ENCODE measurements around the gene TAF13. TPM values are rescaled to one million over a fixed set of nuclear protein-coding genes. Genes with fewer than 3 reads are reported as not detected.

The TAF13 gene
- total and polyA plus RNA-seq, 9 of the 15 experiments (the other 6 are each of a cell fraction or from before 2014, with no cell fraction given), result 14.9 to 77.2 (median 38.7) TPM

DNA sequence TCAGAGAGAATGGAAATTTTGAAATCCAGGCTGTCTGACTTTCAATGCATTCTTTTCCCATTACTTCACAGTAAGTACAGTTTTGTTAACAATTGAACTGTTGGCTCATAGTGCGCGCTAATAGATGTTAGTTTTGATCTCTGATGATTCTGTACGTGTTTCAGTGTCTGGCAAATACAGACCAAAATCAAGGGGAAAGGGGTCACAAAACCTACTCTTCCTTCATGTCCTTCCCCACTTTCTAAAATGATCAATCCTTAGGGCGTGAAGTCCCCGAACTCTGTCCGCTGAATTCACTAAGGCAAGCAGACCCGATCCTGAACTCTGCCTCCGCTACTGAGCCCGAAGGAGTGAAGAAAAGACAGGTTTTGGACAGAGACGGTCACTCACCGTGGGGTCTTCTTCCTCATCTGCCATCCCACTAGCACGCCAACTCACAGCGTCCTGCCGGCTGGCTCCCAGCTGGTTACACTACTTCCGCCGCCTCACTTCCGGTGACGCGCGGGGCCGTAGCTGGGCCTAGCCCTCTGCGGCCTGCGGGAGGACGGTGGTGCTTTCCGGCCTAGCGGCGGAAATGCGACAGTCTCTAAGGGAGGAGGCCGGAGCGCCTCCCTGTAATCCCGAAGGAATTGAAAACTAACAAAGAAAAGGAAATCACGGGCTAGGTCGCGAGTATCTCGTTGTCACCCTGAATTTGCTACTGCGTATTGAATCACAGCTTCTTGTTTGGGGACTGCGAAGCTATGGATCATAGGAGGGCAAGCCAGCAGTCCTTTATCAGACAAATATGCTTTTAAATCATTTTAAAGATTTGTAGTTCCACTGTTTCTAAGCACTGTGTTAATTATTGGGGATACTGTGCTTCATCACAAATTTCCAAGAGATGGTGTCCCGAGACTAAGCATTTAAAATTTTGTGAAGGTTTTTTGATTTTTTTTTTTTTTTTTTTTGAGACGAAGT lies at the start of gene TAF13 (continued):
- TF ChIP-seq, protein P1, sequence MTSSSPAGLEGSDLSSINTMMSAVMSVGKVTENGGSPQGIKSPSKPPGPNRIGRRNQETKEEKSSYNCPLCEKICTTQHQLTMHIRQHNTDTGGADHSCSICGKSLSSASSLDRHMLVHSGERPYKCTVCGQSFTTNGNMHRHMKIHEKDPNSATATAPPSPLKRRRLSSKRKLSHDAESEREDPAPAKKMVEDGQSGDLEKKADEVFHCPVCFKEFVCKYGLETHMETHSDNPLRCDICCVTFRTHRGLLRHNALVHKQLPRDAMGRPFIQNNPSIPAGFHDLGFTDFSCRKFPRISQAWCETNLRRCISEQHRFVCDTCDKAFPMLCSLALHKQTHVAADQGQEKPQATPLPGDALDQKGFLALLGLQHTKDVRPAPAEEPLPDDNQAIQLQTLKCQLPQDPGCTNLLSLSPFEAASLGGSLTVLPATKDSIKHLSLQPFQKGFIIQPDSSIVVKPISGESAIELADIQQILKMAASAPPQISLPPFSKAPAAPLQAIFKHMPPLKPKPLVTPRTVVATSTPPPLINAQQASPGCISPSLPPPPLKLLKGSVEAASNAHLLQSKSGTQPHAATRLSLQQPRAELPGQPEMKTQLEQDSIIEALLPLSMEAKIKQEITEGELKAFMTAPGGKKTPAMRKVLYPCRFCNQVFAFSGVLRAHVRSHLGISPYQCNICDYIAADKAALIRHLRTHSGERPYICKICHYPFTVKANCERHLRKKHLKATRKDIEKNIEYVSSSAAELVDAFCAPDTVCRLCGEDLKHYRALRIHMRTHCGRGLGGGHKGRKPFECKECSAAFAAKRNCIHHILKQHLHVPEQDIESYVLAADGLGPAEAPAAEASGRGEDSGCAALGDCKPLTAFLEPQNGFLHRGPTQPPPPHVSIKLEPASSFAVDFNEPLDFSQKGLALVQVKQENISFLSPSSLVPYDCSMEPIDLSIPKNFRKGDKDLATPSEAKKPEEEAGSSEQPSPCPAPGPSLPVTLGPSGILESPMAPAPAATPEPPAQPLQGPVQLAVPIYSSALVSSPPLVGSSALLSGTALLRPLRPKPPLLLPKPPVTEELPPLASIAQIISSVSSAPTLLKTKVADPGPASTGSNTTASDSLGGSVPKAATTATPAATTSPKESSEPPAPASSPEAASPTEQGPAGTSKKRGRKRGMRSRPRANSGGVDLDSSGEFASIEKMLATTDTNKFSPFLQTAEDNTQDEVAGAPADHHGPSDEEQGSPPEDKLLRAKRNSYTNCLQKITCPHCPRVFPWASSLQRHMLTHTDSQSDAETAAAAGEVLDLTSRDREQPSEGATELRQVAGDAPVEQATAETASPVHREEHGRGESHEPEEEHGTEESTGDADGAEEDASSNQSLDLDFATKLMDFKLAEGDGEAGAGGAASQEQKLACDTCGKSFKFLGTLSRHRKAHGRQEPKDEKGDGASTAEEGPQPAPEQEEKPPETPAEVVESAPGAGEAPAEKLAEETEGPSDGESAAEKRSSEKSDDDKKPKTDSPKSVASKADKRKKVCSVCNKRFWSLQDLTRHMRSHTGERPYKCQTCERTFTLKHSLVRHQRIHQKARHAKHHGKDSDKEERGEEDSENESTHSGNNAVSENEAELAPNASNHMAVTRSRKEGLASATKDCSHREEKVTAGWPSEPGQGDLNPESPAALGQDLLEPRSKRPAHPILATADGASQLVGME (CRISPR knock-in tag; IDR thresholded peaks at IDR 0.05), result no peak
- no peak for TF ChIP-seq BDP1 (IDR thresholded peaks at IDR 0.05; ENCODE audit: insufficient read depth, insufficient read length)
- TF ChIP-seq PTBP1 (IDR thresholded peaks at IDR 0.05; ENCODE audit: low read depth, low read length), result no peak
- no peak for TF ChIP-seq RBM22 (IDR thresholded peaks at IDR 0.05; ENCODE audit: low read depth, low read length, poor library complexity, severe bottlenecking)
- TF ChIP-seq ZNF561 (CRISPR knock-in tag; conservative IDR thresholded peaks at IDR 0.05), result no peak
- TF ChIP-seq CHD2 (IDR thresholded peaks at IDR 0.05; ENCODE audit: low read depth, low read length), result peak; percentile 84
- TF ChIP-seq CHD1 (IDR thresholded peaks at IDR 0.05; ENCODE audit: low read length), result no peak
- TF ChIP-seq SNIP1 (IDR thresholded peaks at IDR 0.05; ENCODE audit: low read depth), result no peak
- TF ChIP-seq, protein P2, sequence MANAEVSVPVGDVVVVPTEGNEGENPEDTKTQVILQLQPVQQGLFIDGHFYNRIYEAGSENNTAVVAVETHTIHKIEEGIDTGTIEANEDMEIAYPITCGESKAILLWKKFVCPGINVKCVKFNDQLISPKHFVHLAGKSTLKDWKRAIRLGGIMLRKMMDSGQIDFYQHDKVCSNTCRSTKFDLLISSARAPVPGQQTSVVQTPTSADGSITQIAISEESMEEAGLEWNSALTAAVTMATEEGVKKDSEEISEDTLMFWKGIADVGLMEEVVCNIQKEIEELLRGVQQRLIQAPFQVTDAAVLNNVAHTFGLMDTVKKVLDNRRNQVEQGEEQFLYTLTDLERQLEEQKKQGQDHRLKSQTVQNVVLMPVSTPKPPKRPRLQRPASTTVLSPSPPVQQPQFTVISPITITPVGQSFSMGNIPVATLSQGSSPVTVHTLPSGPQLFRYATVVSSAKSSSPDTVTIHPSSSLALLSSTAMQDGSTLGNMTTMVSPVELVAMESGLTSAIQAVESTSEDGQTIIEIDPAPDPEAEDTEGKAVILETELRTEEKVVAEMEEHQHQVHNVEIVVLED (CRISPR knock-in tag; IDR thresholded peaks at IDR 0.05), result 0 out of 2 replicates have a peak, but pooled peaks have one; percentile 53
- TF ChIP-seq, protein P3, sequence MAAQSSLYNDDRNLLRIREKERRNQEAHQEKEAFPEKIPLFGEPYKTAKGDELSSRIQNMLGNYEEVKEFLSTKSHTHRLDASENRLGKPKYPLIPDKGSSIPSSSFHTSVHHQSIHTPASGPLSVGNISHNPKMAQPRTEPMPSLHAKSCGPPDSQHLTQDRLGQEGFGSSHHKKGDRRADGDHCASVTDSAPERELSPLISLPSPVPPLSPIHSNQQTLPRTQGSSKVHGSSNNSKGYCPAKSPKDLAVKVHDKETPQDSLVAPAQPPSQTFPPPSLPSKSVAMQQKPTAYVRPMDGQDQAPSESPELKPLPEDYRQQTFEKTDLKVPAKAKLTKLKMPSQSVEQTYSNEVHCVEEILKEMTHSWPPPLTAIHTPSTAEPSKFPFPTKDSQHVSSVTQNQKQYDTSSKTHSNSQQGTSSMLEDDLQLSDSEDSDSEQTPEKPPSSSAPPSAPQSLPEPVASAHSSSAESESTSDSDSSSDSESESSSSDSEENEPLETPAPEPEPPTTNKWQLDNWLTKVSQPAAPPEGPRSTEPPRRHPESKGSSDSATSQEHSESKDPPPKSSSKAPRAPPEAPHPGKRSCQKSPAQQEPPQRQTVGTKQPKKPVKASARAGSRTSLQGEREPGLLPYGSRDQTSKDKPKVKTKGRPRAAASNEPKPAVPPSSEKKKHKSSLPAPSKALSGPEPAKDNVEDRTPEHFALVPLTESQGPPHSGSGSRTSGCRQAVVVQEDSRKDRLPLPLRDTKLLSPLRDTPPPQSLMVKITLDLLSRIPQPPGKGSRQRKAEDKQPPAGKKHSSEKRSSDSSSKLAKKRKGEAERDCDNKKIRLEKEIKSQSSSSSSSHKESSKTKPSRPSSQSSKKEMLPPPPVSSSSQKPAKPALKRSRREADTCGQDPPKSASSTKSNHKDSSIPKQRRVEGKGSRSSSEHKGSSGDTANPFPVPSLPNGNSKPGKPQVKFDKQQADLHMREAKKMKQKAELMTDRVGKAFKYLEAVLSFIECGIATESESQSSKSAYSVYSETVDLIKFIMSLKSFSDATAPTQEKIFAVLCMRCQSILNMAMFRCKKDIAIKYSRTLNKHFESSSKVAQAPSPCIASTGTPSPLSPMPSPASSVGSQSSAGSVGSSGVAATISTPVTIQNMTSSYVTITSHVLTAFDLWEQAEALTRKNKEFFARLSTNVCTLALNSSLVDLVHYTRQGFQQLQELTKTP (IDR thresholded peaks at IDR 0.05; ENCODE audit: low read depth in 1 of 2, partially characterized antibody in 2 of 2), result peak in 1 of 2 experiments; percentile 67
- no peak for TF ChIP-seq ZNF444 (CRISPR knock-in tag; IDR thresholded peaks at IDR 0.05)
- TF ChIP-seq, protein P4, sequence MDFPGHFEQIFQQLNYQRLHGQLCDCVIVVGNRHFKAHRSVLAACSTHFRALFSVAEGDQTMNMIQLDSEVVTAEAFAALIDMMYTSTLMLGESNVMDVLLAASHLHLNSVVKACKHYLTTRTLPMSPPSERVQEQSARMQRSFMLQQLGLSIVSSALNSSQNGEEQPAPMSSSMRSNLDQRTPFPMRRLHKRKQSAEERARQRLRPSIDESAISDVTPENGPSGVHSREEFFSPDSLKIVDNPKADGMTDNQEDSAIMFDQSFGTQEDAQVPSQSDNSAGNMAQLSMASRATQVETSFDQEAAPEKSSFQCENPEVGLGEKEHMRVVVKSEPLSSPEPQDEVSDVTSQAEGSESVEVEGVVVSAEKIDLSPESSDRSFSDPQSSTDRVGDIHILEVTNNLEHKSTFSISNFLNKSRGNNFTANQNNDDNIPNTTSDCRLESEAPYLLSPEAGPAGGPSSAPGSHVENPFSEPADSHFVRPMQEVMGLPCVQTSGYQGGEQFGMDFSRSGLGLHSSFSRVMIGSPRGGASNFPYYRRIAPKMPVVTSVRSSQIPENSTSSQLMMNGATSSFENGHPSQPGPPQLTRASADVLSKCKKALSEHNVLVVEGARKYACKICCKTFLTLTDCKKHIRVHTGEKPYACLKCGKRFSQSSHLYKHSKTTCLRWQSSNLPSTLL (IDR thresholded peaks at IDR 0.05), result no peak
